ENCODE results near the gene RFX8.

RFX8 gene

DNA sequence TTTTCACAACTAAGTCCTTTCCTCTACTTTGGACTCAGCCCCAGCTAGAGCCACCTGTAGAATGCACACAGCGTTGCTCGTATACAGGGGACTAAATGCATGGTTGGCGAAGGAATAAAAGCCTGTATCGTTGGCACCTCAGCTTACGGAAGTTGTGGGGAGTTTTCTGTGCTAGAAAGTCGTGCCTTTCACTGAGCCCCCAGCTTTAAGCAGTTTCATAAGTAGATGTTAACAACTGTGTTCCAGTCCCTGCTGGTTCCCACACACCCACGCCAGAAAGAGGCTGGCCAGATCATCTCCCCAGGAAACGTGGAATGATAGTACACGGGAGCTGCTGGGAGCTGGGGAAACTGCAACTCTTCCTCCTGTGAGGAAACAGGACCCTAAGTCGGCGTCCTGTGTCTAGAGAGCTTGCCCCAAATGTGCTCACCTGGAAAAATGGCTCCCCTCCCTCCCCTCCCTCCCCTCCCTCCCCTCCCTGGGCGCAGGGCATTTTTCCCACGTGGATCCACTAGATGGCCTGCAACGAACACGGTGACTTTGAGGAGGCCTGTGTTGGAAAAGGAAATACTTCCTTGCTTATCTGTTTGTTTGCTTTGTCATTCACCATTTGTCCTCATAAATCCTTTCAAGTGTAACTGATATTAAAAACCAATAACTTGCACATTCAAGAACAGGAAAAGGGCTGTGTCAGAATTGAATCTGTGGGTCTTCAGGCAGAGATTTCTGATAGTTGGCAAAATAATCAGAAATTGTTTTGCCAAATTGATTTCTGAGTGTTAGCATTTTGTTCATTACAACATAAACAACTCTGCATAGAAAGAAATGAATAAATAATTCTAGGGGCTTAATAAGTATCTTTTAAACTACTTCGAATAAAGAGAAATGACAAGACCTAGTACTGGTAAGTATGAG is 43.9 kb upstream of the RFX8 start:
- no peaks in the 10 kb centered on the region for H3K27me3 ChIP-seq (ENCODE audit: low read length)
- no peaks in the 10 kb centered on the region for H3F3A ChIP-seq (ENCODE audit: insufficient read depth)
- H3K9me3 ChIP-seq (ENCODE audit: insufficient read depth, low read length), result no peaks in the 10 kb centered on the region
- no peak overlapping the region for H3K4me3 ChIP-seq (ENCODE audit: insufficient read depth, low read length, poor library complexity, severe bottlenecking)
- H3K9me2 ChIP-seq (replicated peaks; ENCODE audit: insufficient read depth, low read length), result no peaks in the 10 kb centered on the region
- H3K36me3 ChIP-seq (ENCODE audit: low read length), result no peaks in the 10 kb centered on the region
- H4K20me1 ChIP-seq (ENCODE audit: low read depth, low read length), result no peaks in the 10 kb centered on the region
- H3K4me2 ChIP-seq (ENCODE audit: low read depth, low read length, poor library complexity, severe bottlenecking), result no peak overlapping the region
- no peak for TF ChIP-seq EZH2phosphoT487 (conservative IDR thresholded peaks at IDR 0.05; ENCODE audit: low read length)
- TF ChIP-seq, protein P1, sequence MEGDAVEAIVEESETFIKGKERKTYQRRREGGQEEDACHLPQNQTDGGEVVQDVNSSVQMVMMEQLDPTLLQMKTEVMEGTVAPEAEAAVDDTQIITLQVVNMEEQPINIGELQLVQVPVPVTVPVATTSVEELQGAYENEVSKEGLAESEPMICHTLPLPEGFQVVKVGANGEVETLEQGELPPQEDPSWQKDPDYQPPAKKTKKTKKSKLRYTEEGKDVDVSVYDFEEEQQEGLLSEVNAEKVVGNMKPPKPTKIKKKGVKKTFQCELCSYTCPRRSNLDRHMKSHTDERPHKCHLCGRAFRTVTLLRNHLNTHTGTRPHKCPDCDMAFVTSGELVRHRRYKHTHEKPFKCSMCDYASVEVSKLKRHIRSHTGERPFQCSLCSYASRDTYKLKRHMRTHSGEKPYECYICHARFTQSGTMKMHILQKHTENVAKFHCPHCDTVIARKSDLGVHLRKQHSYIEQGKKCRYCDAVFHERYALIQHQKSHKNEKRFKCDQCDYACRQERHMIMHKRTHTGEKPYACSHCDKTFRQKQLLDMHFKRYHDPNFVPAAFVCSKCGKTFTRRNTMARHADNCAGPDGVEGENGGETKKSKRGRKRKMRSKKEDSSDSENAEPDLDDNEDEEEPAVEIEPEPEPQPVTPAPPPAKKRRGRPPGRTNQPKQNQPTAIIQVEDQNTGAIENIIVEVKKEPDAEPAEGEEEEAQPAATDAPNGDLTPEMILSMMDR (IDR thresholded peaks at IDR 0.05; ENCODE audit: insufficient read depth, low read length, poor library complexity, severe bottlenecking), result no peak
- no peak overlapping the region for H2AFZ ChIP-seq (ENCODE audit: low read depth, low read length, severe bottlenecking)
- no peak overlapping the region for H3K9ac ChIP-seq (ENCODE audit: low read length)
- no peaks in the 10 kb centered on the region for H3K79me2 ChIP-seq (ENCODE audit: insufficient read depth, low read length)
- H3K27ac ChIP-seq (ENCODE audit: low read depth, low read length), result no peak overlapping the region

DNA sequence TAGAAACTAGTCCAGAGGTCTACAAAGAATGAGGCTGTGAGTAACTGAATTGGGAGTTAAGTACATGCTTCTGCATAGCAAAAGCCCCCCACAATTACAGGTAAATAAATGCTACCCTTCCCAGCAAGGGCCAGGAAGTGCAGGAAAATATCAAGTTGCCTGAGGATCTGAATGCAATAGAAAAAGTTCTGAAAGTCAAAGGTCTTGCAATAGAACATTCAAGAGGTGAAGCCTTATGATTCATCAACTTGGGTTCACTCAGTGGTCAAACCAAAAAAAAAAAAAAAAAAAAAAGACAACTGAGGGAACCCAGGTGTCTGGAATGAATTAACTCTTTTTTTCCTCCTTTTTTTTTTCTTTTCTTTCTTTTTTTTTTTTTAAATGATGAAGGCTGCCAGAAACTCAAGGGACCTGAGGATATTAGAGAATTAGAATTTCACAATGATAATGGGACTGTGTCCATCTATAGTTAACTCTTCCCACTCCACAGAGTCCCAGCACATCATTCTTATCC is 42.9 kb upstream of the RFX8 start:
- Histone ChIP-seq H3K9me3 (ENCODE audit: insufficient read depth, low read length) (no peaks in the 10 kb centered on the region), H3K27ac (ENCODE audit: low read depth, low read length) (no peak overlapping the region), H3K36me3 (ENCODE audit: low read length) (no peaks in the 10 kb centered on the region), H3F3A (ENCODE audit: insufficient read depth) (no peaks in the 10 kb centered on the region), H3K9ac (ENCODE audit: low read length) (no peak overlapping the region), H3K27me3 (ENCODE audit: low read length) (no peaks in the 10 kb centered on the region), H3K9me2 (replicated peaks; ENCODE audit: insufficient read depth, low read length) (no peaks in the 10 kb centered on the region), H4K20me1 (ENCODE audit: low read depth, low read length) (no peaks in the 10 kb centered on the region), H3K4me2 (ENCODE audit: low read depth, low read length, poor library complexity, severe bottlenecking) (no peak overlapping the region), H3K4me3 (ENCODE audit: insufficient read depth, low read length, poor library complexity, severe bottlenecking) (no peak overlapping the region), H3K79me2 (ENCODE audit: insufficient read depth, low read length) (no peaks in the 10 kb centered on the region), H2AFZ (ENCODE audit: low read depth, low read length, severe bottlenecking) (no peak overlapping the region)
- TF ChIP-seq EZH2phosphoT487 (conservative IDR thresholded peaks at IDR 0.05; ENCODE audit: low read length), result no peak
- TF ChIP-seq, protein P1 (IDR thresholded peaks at IDR 0.05; ENCODE audit: insufficient read depth, low read length, poor library complexity, severe bottlenecking), result no peak

DNA sequence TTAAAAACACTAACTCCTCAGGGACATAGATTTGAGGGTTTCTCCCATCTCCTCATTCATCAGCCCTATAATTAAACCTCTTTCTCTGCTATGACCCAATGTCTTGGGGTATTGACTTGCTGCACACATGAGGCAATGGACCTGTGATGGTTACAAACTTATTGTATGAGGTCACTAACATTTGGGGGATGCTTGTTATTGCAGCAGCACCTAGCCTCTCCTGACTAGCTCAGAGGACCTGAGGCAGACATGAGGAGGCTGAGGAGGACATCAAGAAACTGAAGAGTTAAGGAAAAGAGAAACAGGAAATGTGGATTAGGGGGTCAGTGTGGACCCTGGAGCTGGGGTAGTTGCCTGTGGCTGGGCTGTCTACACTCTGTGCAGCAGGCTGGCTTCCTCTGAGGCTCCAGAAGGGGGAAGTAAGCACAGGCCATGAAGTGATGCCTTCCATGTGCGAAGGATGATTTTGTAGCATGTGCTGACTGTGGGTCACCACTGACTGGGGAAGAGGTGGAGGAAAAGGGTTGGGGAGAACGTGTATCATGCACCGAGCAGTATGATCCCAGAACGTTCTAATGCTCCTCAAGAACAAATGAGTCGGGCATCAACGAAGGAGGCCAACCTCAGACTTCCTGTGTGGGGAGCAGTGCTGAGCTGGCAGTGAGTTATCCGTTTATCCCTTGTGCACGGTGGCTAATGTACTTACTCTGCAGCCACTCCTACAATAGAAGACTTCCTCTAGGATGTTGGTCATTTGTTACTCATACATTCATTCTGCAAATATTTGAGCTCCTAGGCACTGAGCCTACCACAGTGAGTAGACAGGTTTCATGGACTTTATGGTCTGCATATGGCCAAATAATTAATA is 42.1 kb upstream of the RFX8 start:
- H3F3A ChIP-seq (ENCODE audit: insufficient read depth), result no peaks in the 10 kb centered on the region
- no peak overlapping the region for H3K9ac ChIP-seq (ENCODE audit: low read length)
- no peak overlapping the region for H3K4me3 ChIP-seq (ENCODE audit: insufficient read depth, low read length, poor library complexity, severe bottlenecking)
- no peak for TF ChIP-seq EZH2phosphoT487 (conservative IDR thresholded peaks at IDR 0.05; ENCODE audit: low read length)
- TF ChIP-seq, protein P1 (IDR thresholded peaks at IDR 0.05; ENCODE audit: insufficient read depth, low read length, poor library complexity, severe bottlenecking), result no peak
- no peaks in the 10 kb centered on the region for H3K79me2 ChIP-seq (ENCODE audit: insufficient read depth, low read length)
- no peak overlapping the region for H2AFZ ChIP-seq (ENCODE audit: low read depth, low read length, severe bottlenecking)
- H3K9me2 ChIP-seq (replicated peaks; ENCODE audit: insufficient read depth, low read length), result no peaks in the 10 kb centered on the region
- no peak overlapping the region for H3K4me2 ChIP-seq (ENCODE audit: low read depth, low read length, poor library complexity, severe bottlenecking)
- no peak overlapping the region for H3K27ac ChIP-seq (ENCODE audit: low read depth, low read length)
- H4K20me1 ChIP-seq (ENCODE audit: low read depth, low read length), result no peaks in the 10 kb centered on the region
- H3K27me3 ChIP-seq (ENCODE audit: low read length), result no peaks in the 10 kb centered on the region
- H3K36me3 ChIP-seq (ENCODE audit: low read length), result no peaks in the 10 kb centered on the region
- no peaks in the 10 kb centered on the region for H3K9me3 ChIP-seq (ENCODE audit: insufficient read depth, low read length)

All from SU-DHL-6 (cell line).